ENCODE measurements around the gene DNAJC4. TPM values are rescaled to one million over a fixed set of nuclear protein-coding genes. Genes with fewer than 3 reads are reported as not detected.

The DNAJC4 gene
- total and polyA plus RNA-seq, 9 of the 15 experiments (the other 6 are each of a cell fraction or from before 2014, with no cell fraction given), result 4.0 to 32.6 (median 19.9) TPM

GRCh38 chr11:64263947-64264317, 33.6 kb downstream of the DNAJC4 start (continued):
- TF ChIP-seq PRDM10 (IDR thresholded peaks at IDR 0.05; ENCODE audit: partially characterized antibody) (no peak), THRAP3 (IDR thresholded peaks at IDR 0.05; ENCODE audit: borderline replicate concordance) (no peak), ELK1 (CRISPR knock-in tag; IDR thresholded peaks at IDR 0.05) (no peak)

- 0 out of 2 replicates have a peak, but pooled peaks cover 4% of the 10 kb centered on the region for H4K20me1 ChIP-seq (replicated peaks; ENCODE audit: control insufficient read depth, insufficient read depth, low read length)
- no peak overlapping the region for H2AFZ ChIP-seq (ENCODE audit: low read depth, low read length)
- no peaks in the 10 kb centered on the region for H3K9me3 ChIP-seq (replicated peaks; ENCODE audit: control insufficient read depth, insufficient read depth, low read depth, low read length)
- BruUV-seq (replicated peaks), result no TSS peak
- H3K4me2 ChIP-seq (ENCODE audit: insufficient read depth, low read length), result no peak overlapping the region
- ATAC-seq (no peak), FAIRE-seq (no peak), DNase-seq (ENCODE audit: extremely low read depth in 1 of 4, low spot score in 3 of 4) (peak in 1 of 4 experiments; percentile 27)
- ChIA-PET CTCF (ENCODE audit: low intra/inter-chr PET ratio) (no interaction called here), POLR2A (interaction anchor here (0.6 to 2.4 kb wide), 7 partner anchors 9 to 60 kb away, joined by 3 to 7 read pairs (median 4); partner anchors contain the start of genes PLCB3 and PPP1R14B)
- H3K4me1 ChIP-seq (replicated peaks in 1 of 2; ENCODE audit: control insufficient read depth in 2 of 2, insufficient read depth in 2 of 2, low read length in 2 of 2), result peaks cover 15 to 52% of the 10 kb centered on the region in 2 experiments
- no peaks in the 10 kb centered on the region for H3K27me3 ChIP-seq (ENCODE audit: control insufficient read depth in 2 of 2, insufficient read depth in 2 of 2, low read length in 2 of 2)
- 69% methylated on average over 10 of the region's 10 CpGs for WGBS (ENCODE audit: insufficient coverage, low coverage, missing lambda C conversion rate)
- H3K9me1 ChIP-seq (ENCODE audit: control insufficient read depth, insufficient read depth, low read length), result peaks cover 3% of the 10 kb centered on the region
- in situ Hi-C loops (cut with MboI) (no loop called here), intact Hi-C loops (cut with micrococcal nuclease) (no loop called here)
- peak overlapping the region in 1 of 2 experiments; percentile 18; a peak in 2 of 4 replicates for H3K9ac ChIP-seq (ENCODE audit: insufficient read depth in 1 of 2, low read depth in 2 of 2, low read length in 2 of 2)
- peaks cover 14% of the 10 kb centered on the region; the same call in 2 of the 3 replicates for H3K79me2 ChIP-seq (ENCODE audit: control insufficient read depth, insufficient read depth, low read length)
- H3K4me3 ChIP-seq, result no peak overlapping the region
- H3K27ac ChIP-seq (ENCODE audit: extremely low read depth, low read depth, low read length), result no peak overlapping the region
- peaks cover 81% of the 10 kb centered on the region for H3K36me3 ChIP-seq (ENCODE audit: control insufficient read depth, insufficient read depth, low read length)
- no peak for TF ChIP-seq PBX2 (CRISPR knock-in tag; IDR thresholded peaks at IDR 0.05; ENCODE audit: low read depth)
- peak; percentile 89 for TF ChIP-seq PBX2 (tag; conservative IDR thresholded peaks at IDR 0.05; ENCODE audit: low read depth)
- TF ChIP-seq ZNF316 (IDR thresholded peaks at IDR 0.05), result no peak
- TF ChIP-seq CHD1 (IDR thresholded peaks at IDR 0.05; ENCODE audit: low read length), result no peak
- no peak for TF ChIP-seq EHMT2 (IDR thresholded peaks at IDR 0.05)
- peak; percentile 72 for TF ChIP-seq PKNOX1 (IDR thresholded peaks at IDR 0.05)
- TF ChIP-seq MEIS2 (IDR thresholded peaks at IDR 0.05; ENCODE audit: partially characterized antibody), result peak; percentile 83
Measured at GRCh38 chr11:64264371-64264852, 34.1 kb downstream of the DNAJC4 start.
